LNCAP (cell line): ENCODE data around the gene CREB5.

Source experiments
- TF ChIP-seq, protein P1 (sequence below): fragments of 450-650 bp; IDR thresholded peaks from 2 replicates; pipeline ENCODE4 v1.5.1; 2017; ENCODE audit warnings: mild to moderate bottlenecking

Gene CREB5

DNA sequence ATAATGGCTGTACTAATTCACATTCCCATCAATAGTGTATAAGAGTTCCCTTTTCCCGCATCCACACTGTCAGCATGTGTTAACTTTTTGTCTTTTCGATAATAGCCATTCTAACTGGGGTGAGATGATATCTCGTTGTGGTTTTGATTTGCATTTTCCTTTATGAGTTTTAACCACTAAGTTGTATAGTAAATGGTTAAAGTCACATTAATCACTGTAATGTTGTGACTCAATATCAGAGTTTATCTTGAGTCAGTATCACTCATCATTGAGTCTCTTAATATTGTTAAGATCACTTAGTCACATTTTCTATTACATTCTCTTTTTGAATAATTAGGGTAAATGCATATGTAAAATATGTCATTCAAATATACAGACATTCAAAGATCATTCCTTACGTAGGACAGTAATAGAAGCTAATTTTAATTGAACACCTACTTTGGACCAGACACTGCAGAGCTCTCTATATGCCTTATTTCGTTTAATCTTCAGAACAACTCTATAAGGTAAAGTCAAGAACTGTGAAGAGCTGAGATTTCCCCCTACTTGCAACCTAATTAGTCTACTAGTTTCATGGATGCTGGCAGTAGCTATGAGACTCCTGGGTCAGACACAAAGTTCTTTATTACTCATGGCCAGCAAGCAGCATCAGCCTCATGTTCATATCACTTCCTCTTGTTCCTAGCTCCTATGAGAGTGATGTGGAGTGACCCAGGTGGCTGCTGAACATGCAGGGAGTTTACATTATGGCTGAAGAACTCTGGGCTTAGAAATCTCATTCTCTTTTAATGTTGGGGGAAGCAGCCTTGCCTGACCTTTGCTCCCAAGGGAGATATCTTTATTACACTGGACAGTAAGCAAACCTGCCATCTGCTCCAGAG, 30.5 kb downstream of the CREB5 start:
- TF ChIP-seq, protein P1, sequence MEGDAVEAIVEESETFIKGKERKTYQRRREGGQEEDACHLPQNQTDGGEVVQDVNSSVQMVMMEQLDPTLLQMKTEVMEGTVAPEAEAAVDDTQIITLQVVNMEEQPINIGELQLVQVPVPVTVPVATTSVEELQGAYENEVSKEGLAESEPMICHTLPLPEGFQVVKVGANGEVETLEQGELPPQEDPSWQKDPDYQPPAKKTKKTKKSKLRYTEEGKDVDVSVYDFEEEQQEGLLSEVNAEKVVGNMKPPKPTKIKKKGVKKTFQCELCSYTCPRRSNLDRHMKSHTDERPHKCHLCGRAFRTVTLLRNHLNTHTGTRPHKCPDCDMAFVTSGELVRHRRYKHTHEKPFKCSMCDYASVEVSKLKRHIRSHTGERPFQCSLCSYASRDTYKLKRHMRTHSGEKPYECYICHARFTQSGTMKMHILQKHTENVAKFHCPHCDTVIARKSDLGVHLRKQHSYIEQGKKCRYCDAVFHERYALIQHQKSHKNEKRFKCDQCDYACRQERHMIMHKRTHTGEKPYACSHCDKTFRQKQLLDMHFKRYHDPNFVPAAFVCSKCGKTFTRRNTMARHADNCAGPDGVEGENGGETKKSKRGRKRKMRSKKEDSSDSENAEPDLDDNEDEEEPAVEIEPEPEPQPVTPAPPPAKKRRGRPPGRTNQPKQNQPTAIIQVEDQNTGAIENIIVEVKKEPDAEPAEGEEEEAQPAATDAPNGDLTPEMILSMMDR: no peak

DNA sequence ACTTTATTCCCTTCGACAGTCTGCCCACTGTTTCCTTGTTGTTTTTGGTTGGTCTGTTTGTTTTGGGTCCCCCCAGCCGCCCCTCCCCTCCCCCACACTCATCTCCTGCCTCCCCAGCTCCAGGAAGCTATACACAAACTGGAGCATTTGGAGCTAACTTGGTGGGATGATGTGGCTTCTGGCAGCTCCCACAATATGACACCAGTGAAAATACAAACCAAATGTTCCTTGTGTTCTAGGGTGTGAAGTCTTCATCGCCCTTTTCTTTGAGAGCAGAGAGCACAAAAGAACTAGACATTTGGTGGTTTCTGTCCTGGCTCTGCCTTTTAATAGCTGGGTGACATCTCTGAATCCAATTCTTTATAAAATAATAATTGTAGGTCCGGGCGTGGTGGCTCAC, 33.8 kb downstream of the CREB5 start:
- TF ChIP-seq, protein P1: no peak

DNA sequence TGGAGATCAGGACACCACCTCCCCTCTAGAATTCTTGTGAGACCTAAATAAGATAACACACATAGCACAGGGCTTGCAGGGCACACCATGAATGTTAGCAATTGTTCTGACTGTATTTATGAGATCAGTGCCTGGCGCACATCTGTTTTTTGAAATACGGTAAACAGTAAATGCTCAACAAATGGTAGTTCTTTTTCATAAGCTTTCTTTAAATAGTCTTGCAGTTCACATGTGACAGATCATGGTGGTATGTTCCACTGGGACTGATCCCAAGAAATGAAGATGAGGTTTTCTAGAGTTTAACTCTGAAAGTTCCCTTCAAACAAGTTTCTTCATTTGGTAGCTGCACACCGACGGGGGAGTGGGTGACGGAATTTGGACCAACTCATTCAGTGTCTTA, 34.8 kb downstream of the CREB5 start:
- TF ChIP-seq, protein P1: no peak

DNA sequence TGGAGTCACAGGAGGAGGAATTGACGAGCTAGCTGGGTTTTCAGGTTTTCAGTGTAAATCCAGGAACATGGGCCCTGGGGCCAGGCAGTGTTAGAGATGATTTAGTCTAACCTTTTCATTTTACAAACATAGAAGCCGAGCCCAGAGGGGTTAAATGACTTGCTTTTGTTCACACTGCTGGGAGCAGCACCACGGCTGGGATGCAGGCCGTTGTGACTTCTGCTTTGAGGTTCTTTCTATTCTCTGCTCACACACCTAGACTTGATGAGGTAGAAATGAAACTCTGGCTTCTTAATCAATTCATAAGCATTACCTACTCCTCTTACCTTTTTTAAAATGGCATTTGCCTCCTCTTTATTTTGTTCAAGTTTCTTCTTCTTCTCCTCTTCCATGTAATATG, 36.4 kb downstream of the CREB5 start:
- TF ChIP-seq, protein P1: no peak

DNA sequence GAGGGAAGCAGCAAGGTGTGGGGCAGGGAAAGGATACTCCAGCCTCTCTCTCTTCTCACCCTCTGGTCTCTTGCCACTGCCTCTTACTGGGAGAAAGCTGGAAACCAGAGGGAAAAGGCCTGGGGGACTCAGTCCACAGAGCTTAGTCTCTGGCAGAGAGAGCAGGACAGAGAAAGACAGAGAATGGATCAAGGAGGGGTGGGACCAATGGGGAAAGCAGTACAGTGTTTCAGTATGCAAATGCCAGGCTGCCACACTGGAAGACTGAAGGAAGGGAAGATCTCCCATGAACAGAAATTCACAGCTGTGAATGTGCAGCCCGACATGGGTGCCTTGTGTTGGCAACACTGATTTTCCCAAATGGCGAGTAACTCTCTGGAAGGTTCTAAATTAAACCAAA, 40.4 kb downstream of the CREB5 start:
- TF ChIP-seq, protein P1: no peak

DNA sequence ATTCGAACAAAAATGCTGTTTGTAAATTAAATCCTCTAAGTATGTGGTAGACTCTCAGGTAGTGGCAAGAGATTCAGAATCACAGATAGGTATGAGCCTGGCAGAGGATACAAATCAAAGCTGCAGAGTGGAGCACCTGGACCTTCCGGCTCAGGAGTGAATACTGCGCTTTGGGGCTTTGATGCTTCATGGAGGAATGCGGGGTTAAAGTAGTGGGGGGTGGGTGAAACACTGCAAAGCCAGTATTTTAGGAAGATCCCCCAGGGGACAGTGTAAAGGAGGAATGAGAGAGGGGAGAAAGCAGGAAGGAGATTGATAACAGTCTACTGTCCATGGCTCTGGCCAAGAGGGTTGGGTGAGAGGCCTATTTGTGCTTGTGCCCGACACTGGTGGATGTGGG, 43.2 kb downstream of the CREB5 start:
- TF ChIP-seq, protein P1: no peak

DNA sequence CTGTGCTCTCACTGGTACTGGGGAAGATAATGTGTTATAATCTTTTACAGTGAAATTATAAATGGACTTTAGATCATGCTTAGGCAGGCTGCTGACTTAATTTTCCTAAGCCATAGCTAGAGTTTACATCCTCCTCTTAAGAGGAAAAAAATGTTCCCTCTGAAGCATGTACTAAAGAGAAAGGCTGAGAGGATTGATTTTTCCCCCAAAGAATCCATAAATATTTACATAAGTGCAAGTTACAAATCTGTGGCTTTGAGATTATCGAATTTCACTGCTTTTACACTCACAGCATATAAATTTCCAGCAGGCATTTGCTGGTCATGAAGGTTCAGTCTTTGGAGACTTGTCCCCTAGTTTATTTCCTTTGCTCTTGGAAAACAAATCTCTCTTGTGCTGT, 43.7 kb downstream of the CREB5 start:
- TF ChIP-seq, protein P1: no peak

DNA sequence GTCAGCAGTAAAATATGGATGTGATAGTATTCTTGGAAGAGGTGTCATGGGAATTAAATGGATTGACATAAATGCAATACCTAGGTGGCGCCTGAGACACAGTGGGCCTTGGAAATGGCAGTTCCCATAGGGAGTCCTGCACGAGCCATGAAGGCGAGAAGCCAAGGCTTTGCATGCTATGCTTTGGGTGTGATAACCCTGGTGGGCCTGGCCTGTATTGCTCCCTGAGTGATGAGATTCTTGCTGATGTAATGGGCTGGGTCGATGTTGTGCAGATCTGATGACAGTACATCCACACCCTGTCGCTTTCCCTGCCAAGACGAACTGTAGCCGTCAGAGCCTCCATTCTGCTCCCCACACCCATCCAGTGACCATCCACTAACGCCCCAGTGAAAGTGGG, 46.4 kb downstream of the CREB5 start:
- TF ChIP-seq, protein P1: no peak
